Suprapubic skin (tissue), 4 donors: Measurements from ENCODE around the gene RBM47.
"Not testable (repeated sequence)": the region's sequence is repeated elsewhere in the genome, so short reads cannot be mapped to it uniquely, and the experiment has no call there.

Experiments used
- EP300 ChIP-seq: sonication (generic); formaldehyde crosslinking; IDR thresholded peaks from one replicate; pipeline ENCODE4 v1.6.1; 2017; ENCODE audit warnings: antibody characterized with exemption
- POLR2A ChIP-seq, 2 donors: fragments of 450-650 bp; IDR thresholded peaks; one replicate each; pipeline ENCODE4 v1.6.1; 2017; ENCODE audit warnings: antibody characterized with exemption in 2 of 2, mild to moderate bottlenecking in 2 of 2, moderate library complexity in 2 of 2
- POLR2AphosphoS5 ChIP-seq, 3 donors: sonication (generic); formaldehyde crosslinking; IDR thresholded peaks; one replicate each; pipeline ENCODE4 v1.6.1; 2017; ENCODE audit warnings: antibody characterized with exemption in 3 of 3
- TF ChIP-seq, protein P1 (sequence below), 2 donors: fragments of 200-600 bp in 1 of 2; fragments of 450-650 bp in 1 of 2; sonication (generic) in 1 of 2; IDR thresholded peaks; one replicate each; pipeline ENCODE4 v1.5.1; 2016 to 2019; ENCODE audit warnings: antibody characterized with exemption in 2 of 2, mild to moderate bottlenecking in 1 of 2, moderate library complexity in 1 of 2

GRCh38 chr4:40561543-40562177, 68.0 kb downstream of the RBM47 start:
- not testable (repeated sequence) for TF ChIP-seq POLR2AphosphoS5 (IDR thresholded peaks at IDR 0.05); EP300; POLR2A (IDR thresholded peaks at IDR 0.05)
- TF ChIP-seq, protein P1, sequence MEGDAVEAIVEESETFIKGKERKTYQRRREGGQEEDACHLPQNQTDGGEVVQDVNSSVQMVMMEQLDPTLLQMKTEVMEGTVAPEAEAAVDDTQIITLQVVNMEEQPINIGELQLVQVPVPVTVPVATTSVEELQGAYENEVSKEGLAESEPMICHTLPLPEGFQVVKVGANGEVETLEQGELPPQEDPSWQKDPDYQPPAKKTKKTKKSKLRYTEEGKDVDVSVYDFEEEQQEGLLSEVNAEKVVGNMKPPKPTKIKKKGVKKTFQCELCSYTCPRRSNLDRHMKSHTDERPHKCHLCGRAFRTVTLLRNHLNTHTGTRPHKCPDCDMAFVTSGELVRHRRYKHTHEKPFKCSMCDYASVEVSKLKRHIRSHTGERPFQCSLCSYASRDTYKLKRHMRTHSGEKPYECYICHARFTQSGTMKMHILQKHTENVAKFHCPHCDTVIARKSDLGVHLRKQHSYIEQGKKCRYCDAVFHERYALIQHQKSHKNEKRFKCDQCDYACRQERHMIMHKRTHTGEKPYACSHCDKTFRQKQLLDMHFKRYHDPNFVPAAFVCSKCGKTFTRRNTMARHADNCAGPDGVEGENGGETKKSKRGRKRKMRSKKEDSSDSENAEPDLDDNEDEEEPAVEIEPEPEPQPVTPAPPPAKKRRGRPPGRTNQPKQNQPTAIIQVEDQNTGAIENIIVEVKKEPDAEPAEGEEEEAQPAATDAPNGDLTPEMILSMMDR (IDR thresholded peaks at IDR 0.05), result not testable (repeated sequence)
